HepG2 (cell line): Measurements from ENCODE around the gene MAP3K20. TPM values are rescaled to one million over a fixed set of nuclear protein-coding genes. Genes with fewer than 3 reads are reported as not detected.

Experiments
- DRAP1 ChIP-seq: IDR thresholded peaks from 2 replicates; pipeline ENCODE4 v1.6.1; 2016; ENCODE audit warnings: missing genetic modification reagents, missing compliant biosample characterization
- JUNB ChIP-seq: sonication (generic); formaldehyde crosslinking; IDR thresholded peaks from 2 replicates; pipeline ENCODE4 v1.8.0; 2022; ENCODE audit warnings: missing genetic modification reagents, mild to moderate bottlenecking, borderline replicate concordance
- PRDM4 ChIP-seq: sonication (generic); formaldehyde crosslinking; IDR thresholded peaks from 2 replicates; pipeline ENCODE4 v1.9.0; 2021; ENCODE audit warnings: missing genetic modification reagents, borderline replicate concordance
- YY1 ChIP-seq: IDR thresholded peaks from 2 replicates; pipeline ENCODE4 v1.6.1; 2011; ENCODE audit warnings: low read length, low read depth, moderate library complexity, mild to moderate bottlenecking; ENCODE audit not compliant: insufficient read depth, insufficient replicate concordance
- polyA plus RNA-seq, 8 experiments: library from polyadenylated mRNA; depleted of rRNA in 3 of 8; stranded (reverse) in 7 of 8; unstranded in 1 of 8; fragments of >200 nt; fragmentation: Illumina TruSeq in 4 of 8; extraction: Trizol in 4 of 8; gene quantifications; 2 replicates each; pipeline versions ENCODE4 v1.2.1 to v1.2.3, GENCODE V29; 2011 to 2016; ENCODE audit warnings: low read depth in 4 of 8, missing spikeins in 1 of 8, mixed read lengths in 1 of 8; ENCODE audit not compliant: insufficient read depth in 1 of 8
- total RNA-seq, 5 experiments: library from RNA; depleted of rRNA; stranded (reverse); fragments of >200 nt; fragmentation: Illumina TruSeq; extraction: Trizol; gene quantifications; 2 replicates each; pipeline ENCODE4 v1.2.3, GENCODE V29; 2016; ENCODE audit warnings: low read depth in 1 of 5
- TF ChIP-seq, protein P1 (sequence below): sonication (generic); formaldehyde crosslinking; IDR thresholded peaks from 2 replicates; pipeline ENCODE4 v1.4.0; 2020; ENCODE audit warnings: missing genetic modification reagents

The MAP3K20 gene
- total and polyA plus RNA-seq, 2 of the 13 experiments (the other 11 are each of a cell fraction or from before 2014, with no cell fraction given): 5.2 to 13.5 TPM

- TF ChIP-seq, protein P1, sequence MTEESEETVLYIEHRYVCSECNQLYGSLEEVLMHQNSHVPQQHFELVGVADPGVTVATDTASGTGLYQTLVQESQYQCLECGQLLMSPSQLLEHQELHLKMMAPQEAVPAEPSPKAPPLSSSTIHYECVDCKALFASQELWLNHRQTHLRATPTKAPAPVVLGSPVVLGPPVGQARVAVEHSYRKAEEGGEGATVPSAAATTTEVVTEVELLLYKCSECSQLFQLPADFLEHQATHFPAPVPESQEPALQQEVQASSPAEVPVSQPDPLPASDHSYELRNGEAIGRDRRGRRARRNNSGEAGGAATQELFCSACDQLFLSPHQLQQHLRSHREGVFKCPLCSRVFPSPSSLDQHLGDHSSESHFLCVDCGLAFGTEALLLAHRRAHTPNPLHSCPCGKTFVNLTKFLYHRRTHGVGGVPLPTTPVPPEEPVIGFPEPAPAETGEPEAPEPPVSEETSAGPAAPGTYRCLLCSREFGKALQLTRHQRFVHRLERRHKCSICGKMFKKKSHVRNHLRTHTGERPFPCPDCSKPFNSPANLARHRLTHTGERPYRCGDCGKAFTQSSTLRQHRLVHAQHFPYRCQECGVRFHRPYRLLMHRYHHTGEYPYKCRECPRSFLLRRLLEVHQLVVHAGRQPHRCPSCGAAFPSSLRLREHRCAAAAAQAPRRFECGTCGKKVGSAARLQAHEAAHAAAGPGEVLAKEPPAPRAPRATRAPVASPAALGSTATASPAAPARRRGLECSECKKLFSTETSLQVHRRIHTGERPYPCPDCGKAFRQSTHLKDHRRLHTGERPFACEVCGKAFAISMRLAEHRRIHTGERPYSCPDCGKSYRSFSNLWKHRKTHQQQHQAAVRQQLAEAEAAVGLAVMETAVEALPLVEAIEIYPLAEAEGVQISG: no peak
- TF ChIP-seq JUNB (CRISPR knock-in tag) (no peak), YY1 (no peak), PRDM4 (CRISPR knock-in tag) (no peak), DRAP1 (CRISPR knock-in tag) (no peak)
Observed at GRCh38 chr2:173064151-173064805, 11.4 kb upstream of the MAP3K20 start (continued).
